HepG2 (cell line): Measurements from ENCODE around the gene ZNF541. TPM values are rescaled to one million over a fixed set of nuclear protein-coding genes. Genes with fewer than 3 reads are reported as not detected.

ENCODE experiments used
- CBX2 ChIP-seq, 2 experiments: fragments of 200-600 bp in 1 of 2; sonication (generic); formaldehyde crosslinking in 1 of 2; IDR thresholded peaks; 2 replicates each; pipeline versions ENCODE4 v1.7.0 to v1.8.1; 2018 to 2022; ENCODE audit warnings: low read depth in 2 of 2, low read length in 1 of 2, mild to moderate bottlenecking in 1 of 2, missing genetic modification reagents in 1 of 2
- HINFP ChIP-seq: sonication (generic); formaldehyde crosslinking; IDR thresholded peaks from 2 replicates; pipeline ENCODE4 v1.4.0; 2020; ENCODE audit warnings: low read depth, mild to moderate bottlenecking, missing genetic modification reagents
- HNF1A ChIP-seq, 2 experiments: sonication (generic) in 1 of 2; formaldehyde crosslinking in 1 of 2; IDR thresholded peaks; 2 replicates each; pipeline versions ENCODE4 v1.4.0 to v1.6.1; 2016 to 2020; ENCODE audit warnings: borderline replicate concordance in 1 of 2, low read depth in 1 of 2, mild to moderate bottlenecking in 1 of 2, missing genetic modification reagents in 1 of 2
- KDM1A ChIP-seq: IDR thresholded peaks from 2 replicates; pipeline ENCODE4 v1.6.1; 2016; ENCODE audit warnings: missing compliant biosample characterization
- MATR3 ChIP-seq: sonication (generic); formaldehyde crosslinking; IDR thresholded peaks from 2 replicates; pipeline ENCODE4 v1.4.0; 2020; ENCODE audit warnings: missing genetic modification reagents
- PHF21A ChIP-seq: sonication (generic); formaldehyde crosslinking; IDR thresholded peaks from 2 replicates; pipeline ENCODE4 v1.5.0; 2020; ENCODE audit warnings: mild to moderate bottlenecking, missing genetic modification reagents
- SALL1 ChIP-seq: sonication (generic); formaldehyde crosslinking; IDR thresholded peaks from 2 replicates; pipeline ENCODE4 v1.8.0; 2022; ENCODE audit warnings: mild to moderate bottlenecking, missing genetic modification reagents
- ZFP82 ChIP-seq: sonication (generic); formaldehyde crosslinking; IDR thresholded peaks from 2 replicates; pipeline ENCODE4 v1.5.1; 2020; ENCODE audit warnings: mild to moderate bottlenecking, missing genetic modification reagents, borderline replicate concordance
- ZKSCAN8 ChIP-seq: IDR thresholded peaks from 2 replicates; pipeline ENCODE4 v1.6.1; 2016; ENCODE audit warnings: borderline replicate concordance, missing genetic modification reagents, missing compliant biosample characterization
- ZNF414 ChIP-seq: sonication (generic); formaldehyde crosslinking; IDR thresholded peaks from 2 replicates; pipeline ENCODE4 v1.5.0; 2020; ENCODE audit warnings: missing genetic modification reagents
- ZNF646 ChIP-seq: sonication (generic); formaldehyde crosslinking; IDR thresholded peaks from 2 replicates; pipeline ENCODE4 v1.9.0; 2021; ENCODE audit warnings: mild to moderate bottlenecking, missing genetic modification reagents
- polyA plus RNA-seq, 8 experiments: library from polyadenylated mRNA; depleted of rRNA in 3 of 8; stranded (reverse) in 7 of 8; unstranded in 1 of 8; fragments of >200 nt; fragmentation: Illumina TruSeq in 4 of 8; extraction: Trizol in 4 of 8; gene quantifications; 2 replicates each; pipeline versions ENCODE4 v1.2.1 to v1.2.3, GENCODE V29; 2011 to 2016; ENCODE audit warnings: low read depth in 4 of 8, missing spikeins in 1 of 8, mixed read lengths in 1 of 8; ENCODE audit not compliant: insufficient read depth in 1 of 8
- total RNA-seq, 5 experiments: library from RNA; depleted of rRNA; stranded (reverse); fragments of >200 nt; fragmentation: Illumina TruSeq; extraction: Trizol; gene quantifications; 2 replicates each; pipeline ENCODE4 v1.2.3, GENCODE V29; 2016; ENCODE audit warnings: low read depth in 1 of 5
- TF ChIP-seq, protein P1 (sequence below): sonication (generic); formaldehyde crosslinking; IDR thresholded peaks from 2 replicates; pipeline ENCODE4 v1.5.1; 2020; ENCODE audit warnings: mild to moderate bottlenecking, moderate library complexity, missing genetic modification reagents

Gene ZNF541
- total and polyA plus RNA-seq, 2 of the 13 experiments (the other 11 are each of a cell fraction or from before 2014, with no cell fraction given): 0.03 to 0.04 TPM

- TF ChIP-seq, protein P1, sequence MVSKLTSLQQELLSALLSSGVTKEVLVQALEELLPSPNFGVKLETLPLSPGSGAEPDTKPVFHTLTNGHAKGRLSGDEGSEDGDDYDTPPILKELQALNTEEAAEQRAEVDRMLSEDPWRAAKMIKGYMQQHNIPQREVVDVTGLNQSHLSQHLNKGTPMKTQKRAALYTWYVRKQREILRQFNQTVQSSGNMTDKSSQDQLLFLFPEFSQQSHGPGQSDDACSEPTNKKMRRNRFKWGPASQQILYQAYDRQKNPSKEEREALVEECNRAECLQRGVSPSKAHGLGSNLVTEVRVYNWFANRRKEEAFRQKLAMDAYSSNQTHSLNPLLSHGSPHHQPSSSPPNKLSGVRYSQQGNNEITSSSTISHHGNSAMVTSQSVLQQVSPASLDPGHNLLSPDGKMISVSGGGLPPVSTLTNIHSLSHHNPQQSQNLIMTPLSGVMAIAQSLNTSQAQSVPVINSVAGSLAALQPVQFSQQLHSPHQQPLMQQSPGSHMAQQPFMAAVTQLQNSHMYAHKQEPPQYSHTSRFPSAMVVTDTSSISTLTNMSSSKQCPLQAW (CRISPR knock-in tag): no peak
- TF ChIP-seq ZNF646 (no peak), ZNF414 (CRISPR knock-in tag) (no peak), PHF21A (CRISPR knock-in tag) (no peak; the same call in 1 of the 2 replicates), MATR3 (CRISPR knock-in tag) (no peak), ZKSCAN8 (CRISPR knock-in tag) (no peak), HINFP (no peak), KDM1A (peak; percentile 23; the same call in 1 of the 2 replicates), CBX2 (IDR thresholded peaks at IDR 0.05; ENCODE audit: low read depth, low read length) (no peak), CBX2 (CRISPR knock-in tag; IDR thresholded peaks at IDR 0.05; ENCODE audit: low read depth) (no peak), HNF1A (IDR thresholded peaks at IDR 0.05; ENCODE audit: low read depth) (no peak), HNF1A (CRISPR knock-in tag; IDR thresholded peaks at IDR 0.05; ENCODE audit: borderline replicate concordance) (no peak), ZFP82 (CRISPR knock-in tag) (no peak), SALL1 (CRISPR knock-in tag) (peak; percentile 16; the same call in 1 of the 2 replicates)
Observed at GRCh38 chr19:47601180-47601904, 28.4 kb upstream of the ZNF541 start (continued).
